ENCODE data around the gene ATP8B4.

DNA sequence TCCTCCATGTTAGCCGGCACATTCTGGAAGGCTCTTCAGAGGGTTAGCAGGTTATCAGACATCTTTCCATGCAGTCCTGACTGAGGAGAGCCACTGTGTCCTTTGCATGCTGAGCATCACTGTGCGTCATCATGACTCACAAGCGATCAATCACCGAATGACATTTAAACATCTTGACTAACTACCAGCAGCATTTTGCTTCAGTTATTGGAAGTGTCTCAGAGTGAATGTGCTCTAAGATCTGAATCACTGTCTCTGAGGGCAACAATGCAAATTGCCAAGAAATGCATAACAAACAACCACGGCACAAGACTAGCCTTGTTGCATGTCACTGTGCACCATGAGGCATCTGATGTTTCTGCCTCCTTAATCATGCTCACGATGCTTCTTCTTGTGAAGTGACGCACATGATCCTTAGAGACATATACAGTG is 18.3 kb upstream of the ATP8B4 start:
- TF ChIP-seq, protein P1, sequence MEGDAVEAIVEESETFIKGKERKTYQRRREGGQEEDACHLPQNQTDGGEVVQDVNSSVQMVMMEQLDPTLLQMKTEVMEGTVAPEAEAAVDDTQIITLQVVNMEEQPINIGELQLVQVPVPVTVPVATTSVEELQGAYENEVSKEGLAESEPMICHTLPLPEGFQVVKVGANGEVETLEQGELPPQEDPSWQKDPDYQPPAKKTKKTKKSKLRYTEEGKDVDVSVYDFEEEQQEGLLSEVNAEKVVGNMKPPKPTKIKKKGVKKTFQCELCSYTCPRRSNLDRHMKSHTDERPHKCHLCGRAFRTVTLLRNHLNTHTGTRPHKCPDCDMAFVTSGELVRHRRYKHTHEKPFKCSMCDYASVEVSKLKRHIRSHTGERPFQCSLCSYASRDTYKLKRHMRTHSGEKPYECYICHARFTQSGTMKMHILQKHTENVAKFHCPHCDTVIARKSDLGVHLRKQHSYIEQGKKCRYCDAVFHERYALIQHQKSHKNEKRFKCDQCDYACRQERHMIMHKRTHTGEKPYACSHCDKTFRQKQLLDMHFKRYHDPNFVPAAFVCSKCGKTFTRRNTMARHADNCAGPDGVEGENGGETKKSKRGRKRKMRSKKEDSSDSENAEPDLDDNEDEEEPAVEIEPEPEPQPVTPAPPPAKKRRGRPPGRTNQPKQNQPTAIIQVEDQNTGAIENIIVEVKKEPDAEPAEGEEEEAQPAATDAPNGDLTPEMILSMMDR (conservative IDR thresholded peaks at IDR 0.05; ENCODE audit: low read length): no peak
- TF ChIP-seq EZH2phosphoT487 (IDR thresholded peaks at IDR 0.05; ENCODE audit: borderline replicate concordance): no peak

All from Loucy (cell line).